ENCODE data around the gene DGKG. TPM values are rescaled to one million over a fixed set of nuclear protein-coding genes. Genes with fewer than 3 reads are reported as not detected.

The DGKG gene
- total RNA-seq, 4 donors from 2014 or later: 0.84 to 5.8 (median 2.9) TPM

DNA sequence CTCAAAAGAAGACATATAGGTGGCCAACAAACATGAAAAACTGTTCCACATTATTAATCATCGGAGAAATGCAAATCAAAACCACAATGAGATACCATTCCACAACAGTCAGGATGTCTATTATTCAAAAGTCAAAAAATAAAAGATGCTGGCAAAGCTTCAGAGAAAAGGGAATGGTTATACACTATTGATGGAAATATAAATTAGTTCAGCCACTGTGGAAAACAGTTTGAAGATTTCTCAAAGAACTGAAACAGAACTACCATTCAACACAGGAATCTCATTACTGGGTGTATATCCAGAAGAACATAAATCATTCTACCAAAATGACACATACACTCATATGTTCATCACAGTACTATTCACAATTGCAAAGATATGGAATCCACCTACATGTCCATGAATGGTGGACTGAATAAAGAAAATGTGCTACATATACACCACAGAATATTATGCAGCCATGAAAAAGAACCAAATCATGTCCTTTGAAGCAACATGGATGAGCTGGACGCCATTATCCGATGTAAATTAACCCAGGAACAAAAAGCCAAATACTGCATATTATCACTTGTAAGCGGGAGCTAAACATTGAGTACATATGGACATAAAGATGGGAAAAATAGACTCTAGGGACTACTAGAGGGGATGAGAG lies 32.7 kb upstream of the DGKG start:
- DNase-seq (ENCODE audit: low spot score) (no peak), ATAC-seq (ENCODE audit: low FRiP score) (no peak)

DNA sequence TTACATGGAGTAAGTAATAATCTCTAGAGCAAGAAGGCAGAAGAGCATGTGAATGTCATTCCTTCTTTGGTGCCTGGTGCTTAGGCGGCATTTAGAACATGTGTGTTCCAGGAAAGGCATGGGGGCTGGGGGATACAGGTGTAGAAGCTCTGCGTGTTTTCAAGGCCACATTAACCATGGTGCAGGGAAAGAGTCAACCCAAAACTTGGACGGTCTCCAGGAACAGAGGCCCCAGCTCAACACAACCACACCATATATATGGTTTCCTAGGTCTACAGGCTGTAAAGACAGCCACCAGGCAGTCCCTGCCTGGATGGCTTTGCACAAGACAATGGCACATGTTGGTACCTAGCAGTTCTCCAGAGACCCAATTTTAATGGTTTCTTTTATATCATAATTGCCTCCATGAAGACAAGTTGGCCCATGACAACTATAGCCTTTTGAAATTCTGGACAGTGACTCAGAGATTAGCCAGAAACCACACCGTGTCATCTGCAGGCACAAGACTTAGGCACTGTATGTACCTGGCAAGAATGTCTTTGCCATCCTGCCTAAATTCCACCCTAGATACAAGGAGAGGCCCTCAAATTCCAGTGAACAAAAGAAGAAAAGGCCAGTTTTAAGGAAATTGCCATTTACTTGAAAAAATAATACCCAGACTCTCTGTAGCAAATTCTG lies 25.0 kb upstream of the DGKG start:
- TF ChIP-seq, protein P1, sequence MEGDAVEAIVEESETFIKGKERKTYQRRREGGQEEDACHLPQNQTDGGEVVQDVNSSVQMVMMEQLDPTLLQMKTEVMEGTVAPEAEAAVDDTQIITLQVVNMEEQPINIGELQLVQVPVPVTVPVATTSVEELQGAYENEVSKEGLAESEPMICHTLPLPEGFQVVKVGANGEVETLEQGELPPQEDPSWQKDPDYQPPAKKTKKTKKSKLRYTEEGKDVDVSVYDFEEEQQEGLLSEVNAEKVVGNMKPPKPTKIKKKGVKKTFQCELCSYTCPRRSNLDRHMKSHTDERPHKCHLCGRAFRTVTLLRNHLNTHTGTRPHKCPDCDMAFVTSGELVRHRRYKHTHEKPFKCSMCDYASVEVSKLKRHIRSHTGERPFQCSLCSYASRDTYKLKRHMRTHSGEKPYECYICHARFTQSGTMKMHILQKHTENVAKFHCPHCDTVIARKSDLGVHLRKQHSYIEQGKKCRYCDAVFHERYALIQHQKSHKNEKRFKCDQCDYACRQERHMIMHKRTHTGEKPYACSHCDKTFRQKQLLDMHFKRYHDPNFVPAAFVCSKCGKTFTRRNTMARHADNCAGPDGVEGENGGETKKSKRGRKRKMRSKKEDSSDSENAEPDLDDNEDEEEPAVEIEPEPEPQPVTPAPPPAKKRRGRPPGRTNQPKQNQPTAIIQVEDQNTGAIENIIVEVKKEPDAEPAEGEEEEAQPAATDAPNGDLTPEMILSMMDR (IDR thresholded peaks at IDR 0.05): no peak
- ATAC-seq (ENCODE audit: low FRiP score) (no peak), DNase-seq (ENCODE audit: low spot score) (no peak)

More for the DNA sequence above, 32.7 kb upstream of the DGKG start:
- TF ChIP-seq, protein P1 (IDR thresholded peaks at IDR 0.05): no peak

DNA sequence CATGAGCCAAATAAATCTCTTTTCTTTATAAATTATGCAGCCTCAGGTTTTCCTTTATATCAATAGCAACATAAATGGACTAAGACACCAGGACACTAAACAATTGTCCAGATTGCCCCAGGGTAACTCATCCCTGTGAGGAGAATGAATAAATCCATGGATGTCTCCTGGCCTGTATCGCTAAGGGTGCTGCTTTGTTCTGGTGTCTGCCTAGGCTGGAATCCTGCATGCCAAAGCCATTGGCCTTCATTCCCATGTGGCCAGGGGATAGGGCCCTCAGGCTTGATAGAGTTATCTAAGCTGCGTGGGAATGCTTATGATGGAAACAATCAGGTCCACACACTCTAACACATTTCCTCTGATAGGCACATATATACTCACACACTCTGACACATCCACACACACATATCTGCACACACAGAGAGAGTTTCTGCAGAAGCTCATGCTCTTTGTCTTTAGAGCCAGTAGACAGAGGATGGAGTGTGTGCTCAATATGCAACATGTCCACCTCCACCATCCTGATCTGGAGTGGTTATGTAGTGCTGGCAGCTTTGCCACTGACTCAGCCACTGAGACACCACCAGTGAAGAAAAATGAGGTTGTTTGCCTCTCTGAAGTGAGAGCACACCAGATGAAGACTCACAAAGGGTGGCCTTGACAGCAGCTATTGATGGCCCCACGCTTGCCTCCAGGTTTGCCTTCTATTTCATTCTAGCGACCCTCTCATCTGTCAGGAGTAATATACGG lies 24.0 kb upstream of the DGKG start:
- ATAC-seq (ENCODE audit: low FRiP score) (no peak), DNase-seq (ENCODE audit: low spot score) (no peak)
- TF ChIP-seq, protein P1 (IDR thresholded peaks at IDR 0.05): no peak

DNA sequence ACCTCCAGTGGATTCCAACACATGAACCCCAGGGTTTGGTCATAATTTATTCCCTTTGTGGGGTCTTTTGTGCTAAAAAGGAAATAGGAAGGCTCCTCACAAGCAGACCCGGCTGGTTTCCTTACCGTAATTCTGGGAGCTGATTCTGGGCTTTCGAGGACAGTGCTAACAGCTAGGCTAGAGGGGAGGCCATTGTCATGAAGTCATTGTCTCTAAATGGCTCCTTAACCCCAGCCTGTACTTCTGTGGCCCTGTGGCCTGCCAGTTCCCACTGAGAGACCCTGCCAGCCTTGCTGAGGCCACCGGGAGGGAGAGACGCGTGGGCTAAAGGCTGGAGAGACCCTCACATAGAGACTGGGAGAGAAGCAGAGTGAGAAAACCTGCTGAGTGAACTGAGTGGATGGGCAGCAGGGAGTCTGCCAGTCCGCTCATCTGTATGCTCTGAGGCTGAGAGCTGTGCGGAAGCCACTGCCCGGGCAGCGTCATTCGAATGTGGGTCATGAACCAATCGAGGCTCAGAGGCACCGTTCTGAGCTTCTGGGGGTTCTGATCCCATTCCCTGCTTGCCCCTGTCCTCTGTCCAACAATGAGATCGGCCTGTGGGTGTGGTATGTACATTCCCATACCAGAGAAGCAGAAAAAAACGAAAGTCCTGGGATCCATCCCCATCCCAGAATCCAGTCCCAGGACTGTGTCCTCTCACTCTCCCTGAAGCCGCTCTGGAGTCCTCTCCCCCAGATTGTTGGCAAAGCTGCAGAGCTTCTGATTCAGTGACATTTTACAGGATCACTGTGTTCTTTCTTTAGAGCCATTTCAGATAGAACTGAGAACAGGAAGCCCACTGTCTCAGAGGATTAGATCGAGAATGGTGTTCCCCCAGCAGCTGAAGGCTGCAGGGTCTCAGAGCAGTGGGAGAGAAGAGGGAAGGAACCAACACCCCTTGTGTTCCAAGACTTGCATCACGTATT lies 21.3 kb upstream of the DGKG start:
- ATAC-seq (ENCODE audit: low FRiP score) (no peak), DNase-seq (ENCODE audit: low spot score) (no peak)
- TF ChIP-seq, protein P1 (IDR thresholded peaks at IDR 0.05): no peak

DNA sequence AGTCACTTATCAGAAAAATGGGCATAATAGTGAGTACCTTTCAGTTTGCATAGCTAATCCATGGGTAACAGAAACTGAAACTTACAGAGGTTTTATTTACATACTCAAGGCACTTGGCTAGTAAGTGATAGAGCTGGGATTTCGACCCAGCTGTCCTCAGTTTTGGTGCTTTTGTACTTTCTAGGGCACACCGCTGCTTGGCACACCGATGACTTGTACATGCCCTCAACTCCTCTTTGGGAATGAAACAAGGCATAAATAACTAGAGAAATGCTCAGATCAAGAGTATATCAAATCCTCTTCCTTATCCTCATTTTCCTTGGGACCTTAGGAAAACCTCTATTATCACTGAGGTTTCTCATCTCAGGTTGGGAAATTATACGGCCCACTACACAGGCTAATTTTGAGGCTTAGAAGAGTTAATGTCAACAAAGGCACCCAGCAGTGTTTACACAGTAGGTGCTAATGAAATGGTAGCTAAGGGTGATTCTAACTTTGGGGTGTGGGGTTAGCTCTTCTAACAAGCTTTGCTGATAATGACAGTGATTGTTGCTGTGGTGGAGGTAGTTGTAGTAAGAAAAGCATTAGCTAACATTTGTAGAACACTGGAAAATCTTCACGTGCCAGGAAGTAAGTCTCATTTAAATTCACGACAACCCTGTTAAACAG lies 20.3 kb upstream of the DGKG start:
- DNase-seq (ENCODE audit: low spot score) (no peak), ATAC-seq (ENCODE audit: low FRiP score) (no peak)
- TF ChIP-seq, protein P1 (IDR thresholded peaks at IDR 0.05): no peak

Data from omental fat pad (tissue), 4 donors.